NCI-H226 (cell line): ENCODE data around the gene KCNG1.
"Not testable (repeated sequence)": the region's sequence is repeated elsewhere in the genome, so short reads cannot be mapped to it uniquely, and the experiment has no call there.

Experiments
- DNase-seq: peaks from one replicate; pipeline ENCODE4 v3.0.0-alpha.2; 2015

KCNG1 gene

DNA sequence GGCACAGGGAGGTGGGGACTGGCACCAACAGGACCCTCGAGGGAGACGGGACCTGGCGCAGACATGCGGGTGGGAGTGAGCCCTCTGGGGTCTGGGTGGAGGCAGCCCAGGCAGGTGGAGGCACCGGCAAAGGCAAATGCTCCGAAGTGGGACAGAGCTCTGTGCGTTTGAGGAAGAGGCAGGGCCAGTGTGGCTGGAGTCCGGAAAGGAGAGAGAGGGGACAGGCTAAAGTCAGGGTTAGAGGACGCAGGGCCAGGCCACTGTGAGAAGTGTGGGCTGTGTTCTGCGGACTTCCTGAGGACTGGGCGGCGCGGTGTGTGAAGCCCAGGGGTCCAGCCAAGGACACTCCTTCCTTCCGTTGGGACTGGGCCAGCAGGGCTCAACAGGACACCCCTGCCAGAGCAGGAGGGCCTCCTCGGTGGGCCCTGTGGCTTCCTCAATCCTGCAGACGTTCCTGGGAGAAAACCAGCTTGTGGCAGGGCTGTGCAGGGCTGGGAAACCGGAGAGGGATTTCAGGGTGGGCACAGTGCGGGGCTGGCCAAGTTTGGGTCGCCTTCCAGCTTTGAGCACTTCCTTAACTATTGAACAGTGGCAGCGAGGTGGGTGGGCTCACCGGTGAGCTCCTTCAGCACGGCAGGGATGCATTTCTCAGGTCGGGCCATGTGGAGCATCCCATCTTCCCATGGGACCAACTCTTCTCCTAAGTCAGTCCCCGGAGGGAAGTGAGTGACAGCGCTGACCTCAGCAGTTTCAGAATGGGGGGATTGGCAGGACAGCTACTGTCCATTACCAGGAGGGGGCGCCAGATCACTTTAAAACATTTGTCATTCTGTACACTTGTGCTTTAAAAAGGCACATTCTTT, 41.8 kb downstream of the KCNG1 start:
- peak; percentile 23 for DNase-seq

DNA sequence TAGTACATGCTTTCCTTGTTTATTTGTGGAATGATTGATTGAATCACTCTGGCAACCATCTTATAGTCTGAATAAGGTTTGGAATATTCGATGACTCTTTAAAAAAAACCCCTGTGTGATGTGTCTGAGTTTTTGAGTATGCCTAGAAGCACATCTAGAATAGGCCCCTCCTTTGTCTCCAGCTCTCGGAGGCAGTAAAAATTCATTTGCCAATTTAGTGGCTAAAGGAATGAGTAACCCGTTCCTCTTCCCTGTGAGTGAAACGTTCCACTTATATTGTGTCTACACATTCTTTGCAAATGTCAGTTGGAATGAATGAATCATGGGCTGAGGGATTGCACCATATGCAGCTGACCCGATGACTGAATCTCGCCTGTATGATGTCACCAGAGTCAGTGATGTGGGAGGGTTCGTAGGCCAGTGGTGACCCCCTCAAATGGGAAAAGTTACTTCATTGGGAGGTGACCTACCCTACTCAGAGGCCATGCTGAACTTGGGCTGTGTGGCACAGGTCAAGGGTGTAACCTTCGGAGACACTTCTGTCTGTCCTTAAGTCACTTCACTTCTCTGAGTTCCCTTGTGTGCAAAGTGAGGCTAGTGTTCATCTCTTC, 42.7 kb downstream of the KCNG1 start:
- peak; percentile 98 for DNase-seq

DNA sequence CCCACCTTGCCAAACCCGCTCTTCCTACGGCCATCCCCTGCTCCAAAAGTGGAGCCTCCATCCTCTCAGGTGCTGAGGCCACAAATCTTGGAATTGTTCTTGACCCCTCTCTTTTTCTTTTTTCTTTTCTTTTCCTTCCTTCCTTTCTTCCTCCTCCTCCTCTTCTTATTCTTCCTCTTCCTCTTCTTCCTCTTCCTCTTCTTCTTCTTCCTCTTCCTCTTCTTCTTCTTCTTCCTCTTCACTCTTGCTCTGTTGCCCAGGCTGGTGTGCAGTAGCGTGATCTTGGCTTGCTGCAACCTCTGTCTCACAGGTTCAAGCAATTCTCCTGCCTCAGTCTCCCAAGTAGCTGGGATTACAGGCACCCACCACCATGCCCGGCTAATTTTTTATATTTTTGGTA, 44.4 kb downstream of the KCNG1 start:
- DNase-seq, result not testable (repeated sequence)

DNA sequence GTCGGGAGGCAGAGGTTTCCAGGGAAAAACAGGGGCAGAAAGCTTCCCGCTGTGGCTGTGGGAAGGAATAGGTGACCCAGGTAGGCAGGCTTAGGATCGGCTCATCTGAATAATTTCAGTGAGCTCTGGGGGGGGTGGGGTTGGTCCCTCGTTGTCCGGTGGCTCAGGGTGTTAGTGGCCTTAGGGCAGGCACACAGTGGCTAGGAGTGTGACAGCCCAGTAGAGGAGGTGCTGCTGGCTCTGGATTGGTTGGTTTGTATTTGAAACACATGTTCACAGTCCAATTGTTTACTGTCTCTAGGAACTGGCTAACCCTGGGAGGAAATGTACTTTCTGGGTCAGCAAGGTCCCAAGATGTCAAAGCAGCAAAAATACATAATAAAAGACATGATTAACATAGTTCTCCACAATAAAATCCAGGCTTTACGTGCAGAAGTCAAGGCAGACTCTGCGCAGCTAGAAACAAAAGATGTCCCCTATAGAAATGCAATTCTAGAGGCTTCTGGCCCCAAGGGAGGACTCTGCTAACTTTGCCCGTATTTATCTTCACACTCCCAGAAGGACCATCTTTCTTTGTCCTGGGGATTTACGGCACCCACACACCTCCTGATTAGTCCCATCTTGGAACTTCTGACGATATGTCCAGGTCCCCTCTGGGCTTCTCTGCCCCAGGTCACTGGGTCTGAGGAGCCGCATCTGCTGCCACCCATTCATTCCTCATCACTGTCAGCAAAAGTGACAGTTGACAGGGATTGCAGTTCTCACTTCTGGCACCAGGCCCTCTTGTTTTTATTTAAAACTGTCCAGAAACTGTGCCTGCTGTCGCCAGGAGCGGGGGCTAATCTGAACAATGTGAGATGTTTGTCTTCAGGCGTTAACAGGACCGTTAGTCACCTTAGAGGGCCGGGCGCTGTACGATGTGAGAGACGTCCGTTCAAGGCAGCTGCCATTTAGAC, 45.6 kb downstream of the KCNG1 start:
- DNase-seq, result no peak

DNA sequence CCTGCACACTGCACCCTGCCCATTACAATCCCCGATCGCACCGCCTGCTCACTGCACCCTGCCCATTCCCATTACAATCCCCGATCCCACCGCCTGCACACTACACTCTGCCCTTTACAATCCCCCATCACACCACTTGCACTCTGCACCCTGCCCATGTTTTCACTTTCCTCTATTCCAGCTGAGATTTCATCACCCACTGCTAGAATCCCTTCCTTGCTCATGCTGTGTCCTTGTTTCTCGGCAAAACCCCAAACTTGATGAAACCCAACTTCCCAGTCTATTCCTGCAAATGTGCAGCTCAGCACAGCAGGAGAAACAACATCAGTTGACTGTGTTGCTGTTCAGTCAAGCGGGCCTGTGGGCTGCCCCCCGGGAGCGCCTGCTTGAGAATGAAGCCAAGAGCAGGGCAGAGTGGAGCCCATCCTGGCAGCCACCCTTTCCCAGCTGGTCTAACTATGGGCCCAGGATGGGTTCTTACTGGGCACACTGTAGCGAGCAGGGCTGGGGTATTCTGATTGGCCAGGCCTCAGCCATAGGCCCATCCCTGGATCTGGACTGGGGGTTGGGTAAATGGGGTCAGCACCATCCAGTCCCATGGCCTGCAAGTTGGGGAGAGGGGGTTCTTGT, 47.1 kb downstream of the KCNG1 start:
- DNase-seq, result no peak

DNA sequence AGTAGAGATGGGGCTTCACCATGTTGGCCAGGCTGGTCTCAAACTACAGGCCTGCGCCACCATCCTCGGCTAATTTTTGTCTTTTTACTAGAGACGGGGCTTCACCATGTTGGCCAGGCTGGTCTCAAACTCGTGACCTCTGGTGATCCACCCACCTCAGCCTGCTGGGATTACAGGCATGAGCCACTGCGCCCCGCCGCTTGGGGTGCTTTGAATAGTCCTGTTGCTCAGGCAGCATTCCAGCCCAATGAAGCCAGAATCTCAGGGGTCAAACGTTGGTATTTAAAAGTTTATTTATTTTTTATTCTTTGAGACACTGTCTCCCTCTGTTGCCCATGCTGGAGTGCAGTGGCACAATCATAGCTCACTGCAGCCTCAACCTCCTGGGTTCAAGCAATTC, 53.0 kb downstream of the KCNG1 start:
- DNase-seq, result no peak

DNA sequence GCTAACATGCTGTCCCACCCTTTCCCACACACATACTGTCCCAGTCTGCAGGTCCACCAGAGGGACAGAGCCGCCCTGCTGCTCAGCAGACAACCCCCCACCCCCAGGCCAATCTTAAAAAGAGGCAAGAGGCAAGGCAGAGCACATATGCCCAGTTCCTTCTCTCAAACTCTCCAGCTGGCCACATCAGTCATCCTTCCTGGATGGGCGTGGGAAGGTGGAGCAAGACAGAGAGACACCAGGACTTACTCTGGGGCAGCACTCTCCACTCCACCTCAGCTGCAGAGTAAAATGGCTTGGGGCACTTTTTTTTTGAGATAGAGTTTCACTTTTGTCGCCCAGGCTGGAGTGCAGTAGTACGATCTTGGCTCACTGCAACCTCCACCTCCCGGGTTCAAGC, 53.5 kb downstream of the KCNG1 start:
- no peak for DNase-seq

DNA sequence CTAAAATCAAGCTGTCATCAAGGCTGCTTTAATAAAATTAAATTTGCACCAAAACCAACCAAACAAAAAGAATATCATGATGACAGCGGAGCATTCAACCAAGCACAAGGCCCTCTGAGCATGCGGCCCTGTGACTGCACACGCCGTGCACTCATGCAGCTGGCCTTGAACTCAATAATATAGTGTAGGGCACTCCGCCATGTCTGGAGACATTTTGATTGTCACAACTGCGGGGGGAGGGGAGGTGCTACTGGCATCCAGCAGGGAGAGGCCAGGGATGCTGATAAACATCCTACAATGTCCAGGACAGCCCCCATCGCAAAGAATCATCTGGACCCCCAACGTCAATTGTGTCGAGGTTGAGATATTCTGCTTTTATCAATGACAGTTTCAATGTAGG, 54.6 kb downstream of the KCNG1 start:
- DNase-seq, result no peak

DNA sequence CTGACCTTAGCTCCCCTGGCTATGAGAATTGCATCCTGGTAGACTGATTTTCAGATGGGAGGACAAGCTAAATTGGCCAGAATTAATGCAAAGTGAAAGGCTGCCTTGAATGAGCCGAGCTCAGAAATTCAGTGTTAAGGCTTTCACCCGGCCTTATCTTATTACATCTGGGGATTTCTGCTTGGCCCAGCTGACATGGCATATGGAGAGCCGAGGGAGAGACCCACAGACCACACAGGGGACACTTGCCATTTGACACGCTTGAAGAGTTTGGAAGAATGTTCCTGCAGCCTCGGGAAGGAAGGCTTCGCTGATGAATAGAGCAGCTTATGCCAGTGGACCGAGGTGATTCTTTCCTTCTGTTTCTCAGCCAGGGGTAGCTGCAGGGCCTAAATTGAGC, 55.3 kb downstream of the KCNG1 start:
- no peak for DNase-seq

DNA sequence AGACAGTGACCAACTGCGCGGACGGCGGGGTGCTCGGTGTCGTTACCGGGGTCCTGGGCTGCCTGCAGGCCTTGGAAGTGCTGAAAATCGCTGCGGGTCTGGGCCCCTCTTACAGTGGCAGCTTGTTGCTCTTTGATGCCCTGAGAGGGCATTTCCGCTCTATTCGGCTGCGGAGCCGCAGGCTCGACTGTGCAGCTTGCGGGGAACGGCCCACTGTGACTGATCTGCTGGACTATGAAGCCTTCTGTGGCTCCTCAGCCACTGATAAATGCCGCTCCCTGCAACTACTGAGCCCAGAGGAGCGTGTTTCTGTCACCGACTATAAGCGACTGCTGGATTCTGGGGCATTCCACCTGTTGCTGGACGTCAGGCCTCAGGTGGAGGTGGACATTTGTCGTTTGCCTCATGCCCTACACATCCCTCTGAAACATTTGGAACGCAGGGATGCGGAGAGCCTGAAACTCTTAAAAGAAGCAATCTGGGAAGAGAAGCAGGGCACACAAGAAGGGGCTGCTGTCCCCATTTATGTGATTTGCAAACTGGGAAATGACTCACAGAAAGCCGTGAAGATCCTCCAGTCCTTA, 63.3 kb downstream of the KCNG1 start:
- DNase-seq, result no peak

DNA sequence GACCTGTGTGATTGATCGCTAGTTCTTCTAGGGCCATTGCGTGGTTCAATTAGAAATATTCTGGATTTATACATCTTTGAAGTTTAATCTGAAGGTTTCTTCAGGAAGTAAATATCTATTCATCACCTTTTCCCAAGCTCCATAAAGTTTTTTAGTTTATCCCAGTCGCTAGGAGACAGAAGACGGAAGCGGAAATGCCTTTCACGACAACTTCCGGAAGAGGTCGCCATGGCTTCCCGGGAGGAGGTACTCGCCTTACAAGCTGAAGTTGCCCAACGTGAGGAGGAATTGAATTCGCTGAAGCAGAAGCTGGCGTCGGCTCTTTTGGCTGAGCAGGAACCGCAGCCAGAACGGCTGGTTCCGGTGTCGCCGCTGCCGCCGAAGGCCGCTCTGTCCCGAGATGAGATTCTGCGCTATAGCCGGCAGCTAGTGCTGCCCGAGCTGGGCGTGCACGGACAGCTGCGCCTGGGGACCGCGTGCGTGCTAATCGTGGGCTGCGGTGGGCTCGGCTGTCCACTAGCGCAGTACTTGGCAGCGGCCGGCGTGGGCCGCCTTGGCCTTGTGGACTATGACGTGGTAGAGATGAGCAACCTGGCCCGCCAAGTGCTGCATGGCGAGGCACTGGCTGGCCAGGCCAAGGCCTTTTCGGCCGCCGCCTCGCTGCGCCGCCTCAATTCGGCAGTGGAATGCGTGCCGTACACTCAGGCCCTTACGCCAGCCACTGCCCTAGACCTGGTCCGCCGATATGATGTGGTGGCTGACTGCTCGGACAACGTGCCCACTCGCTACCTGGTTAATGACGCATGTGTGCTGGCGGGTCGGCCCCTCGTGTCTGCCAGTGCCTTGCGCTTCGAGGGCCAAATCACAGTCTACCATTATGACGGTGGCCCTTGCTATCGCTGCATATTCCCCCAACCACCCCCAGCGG, 64.0 kb downstream of the KCNG1 start, which contains the start of gene MOCS3:
Gene MOCS3, plus strand, starts transcription at position 204 of the 928 bp plus-strand sequence. Its CDS starts 25 bp downstream, at position 229.
- peak; percentile 76 for DNase-seq

DNA sequence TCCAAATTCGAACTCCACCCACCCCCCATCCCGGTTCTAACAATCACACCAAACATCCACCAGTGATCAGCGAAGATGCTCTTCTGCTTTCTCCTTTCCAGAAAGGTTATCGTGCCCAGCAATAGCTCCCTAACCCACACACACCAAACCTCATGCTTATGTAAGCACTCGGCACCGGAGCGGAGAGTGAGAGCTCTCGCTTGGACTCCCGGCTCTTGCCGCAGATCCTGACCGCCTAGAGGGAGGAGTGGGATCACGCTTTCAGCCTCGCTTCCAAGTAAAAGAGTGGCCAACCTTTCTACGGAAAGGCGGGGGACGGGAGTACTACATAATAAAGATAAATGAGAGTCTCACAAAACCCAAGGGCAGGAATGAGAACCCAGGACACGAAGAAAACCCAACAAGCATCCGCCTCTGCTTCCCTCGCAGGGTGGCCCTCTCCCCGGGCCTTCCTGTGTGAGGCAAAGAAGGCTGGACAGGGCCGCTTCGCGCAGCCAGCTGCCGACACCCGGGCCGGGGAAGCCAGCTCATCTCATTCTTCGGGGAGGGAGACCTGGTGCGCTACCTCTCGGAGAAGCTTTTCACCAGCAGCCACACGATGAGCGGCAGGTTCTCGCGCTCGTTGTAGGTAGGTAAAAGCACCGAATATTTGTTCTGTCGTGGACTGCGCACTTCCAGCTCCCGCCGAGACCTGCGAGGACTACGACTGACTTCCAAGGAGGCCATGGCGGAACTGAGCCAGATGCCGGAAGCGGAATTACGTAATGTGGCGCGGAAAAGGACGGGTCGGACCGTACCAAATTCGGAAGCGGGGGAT, 64.9 kb downstream of the KCNG1 start, which contains the start of gene DPM1:
Gene DPM1, minus strand, starts transcription at position 735 of the 817 bp plus-strand sequence. Its CDS starts 9 bp downstream, at position 726.
- peak; percentile 72 for DNase-seq

DNA sequence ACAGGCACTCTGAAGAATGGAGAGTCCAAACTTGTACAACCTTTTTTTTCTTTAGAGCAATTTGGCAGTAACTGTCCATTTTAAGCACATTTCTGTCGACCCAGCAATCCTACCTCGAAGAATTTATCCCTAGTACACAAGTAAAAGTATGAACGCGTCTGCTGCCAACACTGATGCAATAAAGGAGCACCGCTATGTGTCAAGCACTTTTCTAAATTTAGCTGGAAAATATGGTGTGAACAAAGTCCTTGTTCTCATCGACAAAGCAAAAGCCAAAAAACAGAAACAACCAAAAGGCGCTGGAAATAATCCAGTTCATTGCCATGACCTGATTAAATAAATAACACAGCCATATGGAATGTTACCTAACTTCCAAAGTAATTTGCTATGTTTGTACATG, 65.6 kb downstream of the KCNG1 start:
- no peak for DNase-seq

DNA sequence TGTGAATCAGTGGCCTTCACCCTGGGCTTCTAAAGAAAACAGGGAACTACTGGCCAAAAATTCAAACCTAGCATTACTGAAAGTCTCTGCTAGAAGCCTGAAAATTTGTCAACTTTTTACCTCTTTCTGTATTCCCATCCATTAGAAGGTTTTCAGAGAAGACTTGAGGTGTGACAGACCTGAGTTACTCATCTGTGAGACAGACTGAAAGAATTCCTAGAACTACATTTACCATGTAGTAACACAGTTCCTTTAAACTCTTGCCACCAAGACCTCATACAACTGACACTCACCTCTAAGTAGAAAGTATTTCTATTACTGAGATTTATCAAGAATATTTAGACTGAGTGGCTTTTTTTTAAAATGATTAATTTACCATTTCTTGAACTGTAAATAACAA, 69.1 kb downstream of the KCNG1 start:
- DNase-seq, result no peak
